HK-2 (cell line): Measurements from ENCODE around the gene MSH3.
"Not testable (repeated sequence)": the region's sequence is repeated elsewhere in the genome, so short reads cannot be mapped to it uniquely, and the experiment has no call there.

Experiments
- DNase-seq: peaks from one replicate; pipeline ENCODE4 v3.0.0-alpha.2; 2018; ENCODE audit not compliant: unreplicated experiment

Gene MSH3

GRCh38 chr5:80706835-80707447, 52.5 kb downstream of the MSH3 start:
- no peak for DNase-seq

GRCh38 chr5:80707645-80708044, 53.2 kb downstream of the MSH3 start:
- no peak for DNase-seq

GRCh38 chr5:80711216-80711615, 56.8 kb downstream of the MSH3 start:
- DNase-seq, result no peak

GRCh38 chr5:80711938-80712337, 57.5 kb downstream of the MSH3 start:
- peak; percentile 20 for DNase-seq

- no peak for DNase-seq
These were observed 58.5 kb downstream of the MSH3 start for GRCh38 chr5:80712919-80713318.

GRCh38 chr5:80713631-80714030, 59.2 kb downstream of the MSH3 start:
- DNase-seq, result no peak

GRCh38 chr5:80714570-80715298, 60.3 kb downstream of the MSH3 start:
- no peak for DNase-seq

GRCh38 chr5:80715887-80716286, 61.4 kb downstream of the MSH3 start:
- no peak for DNase-seq

- DNase-seq, result no peak
These were observed 65.7 kb downstream of the MSH3 start for GRCh38 chr5:80720181-80720580.

- no peak for DNase-seq
These were observed 68.5 kb downstream of the MSH3 start for GRCh38 chr5:80722916-80723315.

GRCh38 chr5:80725446-80725845, 71.0 kb downstream of the MSH3 start:
- DNase-seq, result no peak

GRCh38 chr5:80736730-80737129, 82.3 kb downstream of the MSH3 start:
- no peak for DNase-seq

GRCh38 chr5:80738466-80738865, 84.0 kb downstream of the MSH3 start:
- no peak for DNase-seq

- no peak for DNase-seq
These were observed 84.6 kb downstream of the MSH3 start for GRCh38 chr5:80739057-80739456.

- DNase-seq, result no peak
These were observed 85.0 kb downstream of the MSH3 start for GRCh38 chr5:80739496-80739895.

GRCh38 chr5:80739898-80740297, 85.4 kb downstream of the MSH3 start:
- DNase-seq, result no peak

GRCh38 chr5:80740488-80740887, 86.0 kb downstream of the MSH3 start:
- DNase-seq, result not testable (repeated sequence)

GRCh38 chr5:80740999-80741398, 86.5 kb downstream of the MSH3 start:
- no peak for DNase-seq

GRCh38 chr5:80744149-80744548, 89.7 kb downstream of the MSH3 start:
- DNase-seq, result no peak

- DNase-seq, result no peak
These were observed 91.0 kb downstream of the MSH3 start for GRCh38 chr5:80745490-80745889.

- DNase-seq, result no peak
These were observed 93.5 kb downstream of the MSH3 start for GRCh38 chr5:80747922-80748321.

- DNase-seq, result no peak
These were observed 98.0 kb downstream of the MSH3 start for GRCh38 chr5:80752427-80752826.

- no peak for DNase-seq
These were observed 99.3 kb downstream of the MSH3 start for GRCh38 chr5:80753712-80754111.

- no peak for DNase-seq
These were observed 100.4 kb downstream of the MSH3 start for GRCh38 chr5:80754900-80755299.
